Upper lobe of left lung (tissue), 4 donors: Measurements from ENCODE around the gene COL15A1.

Experiments
- CTCF ChIP-seq, 6 experiments: fragments of 450-650 bp in 4 of 6; fragments of 200-600 bp in 2 of 6; sonication (generic) in 2 of 6; IDR thresholded peaks; one replicate each; pipeline ENCODE4 v1.5.1; 2016 to 2019; ENCODE audit warnings: antibody characterized with exemption in 6 of 6
- EP300 ChIP-seq, 4 donors: sonication (generic); formaldehyde crosslinking; IDR thresholded peaks; one replicate each; pipeline ENCODE4 v1.5.1; 2017; ENCODE audit warnings: antibody characterized with exemption in 4 of 4, control low read depth in 2 of 4
- POLR2AphosphoS5 ChIP-seq, 2 donors: sonication (generic); formaldehyde crosslinking; IDR thresholded peaks; one replicate each; pipeline ENCODE4 v1.5.1; 2017; ENCODE audit warnings: antibody characterized with exemption in 2 of 2

- TF ChIP-seq CTCF (IDR thresholded peaks at IDR 0.05), result no peak
- no peak for TF ChIP-seq POLR2AphosphoS5 (IDR thresholded peaks at IDR 0.05)
- no peak for TF ChIP-seq EP300 (IDR thresholded peaks at IDR 0.05)
These were observed 33.8 kb upstream of the COL15A1 start for GRCh38 chr9:98909935-98910334.
